OCI-LY1 (cell line): ENCODE measurements around the gene OXTR.

Experiments used
- EZH2 ChIP-seq: fragments of 200-600 bp; sonication (generic), shearing (Covaris generic); IDR thresholded peaks from 2 replicates; pipeline ENCODE4 v1.8.0; 2017; ENCODE audit warnings: borderline replicate concordance, mixed run types, mild to moderate bottlenecking, antibody characterized with exemption, low read length, moderate library complexity, mixed read lengths
- TF ChIP-seq, protein P1 (sequence below): fragments of 200-600 bp; sonication (generic), shearing (Covaris generic); IDR thresholded peaks from 2 replicates; pipeline ENCODE4 v1.5.1; 2017; ENCODE audit warnings: mild to moderate bottlenecking, antibody characterized with exemption, low read length, moderate library complexity, mixed read lengths

DNA sequence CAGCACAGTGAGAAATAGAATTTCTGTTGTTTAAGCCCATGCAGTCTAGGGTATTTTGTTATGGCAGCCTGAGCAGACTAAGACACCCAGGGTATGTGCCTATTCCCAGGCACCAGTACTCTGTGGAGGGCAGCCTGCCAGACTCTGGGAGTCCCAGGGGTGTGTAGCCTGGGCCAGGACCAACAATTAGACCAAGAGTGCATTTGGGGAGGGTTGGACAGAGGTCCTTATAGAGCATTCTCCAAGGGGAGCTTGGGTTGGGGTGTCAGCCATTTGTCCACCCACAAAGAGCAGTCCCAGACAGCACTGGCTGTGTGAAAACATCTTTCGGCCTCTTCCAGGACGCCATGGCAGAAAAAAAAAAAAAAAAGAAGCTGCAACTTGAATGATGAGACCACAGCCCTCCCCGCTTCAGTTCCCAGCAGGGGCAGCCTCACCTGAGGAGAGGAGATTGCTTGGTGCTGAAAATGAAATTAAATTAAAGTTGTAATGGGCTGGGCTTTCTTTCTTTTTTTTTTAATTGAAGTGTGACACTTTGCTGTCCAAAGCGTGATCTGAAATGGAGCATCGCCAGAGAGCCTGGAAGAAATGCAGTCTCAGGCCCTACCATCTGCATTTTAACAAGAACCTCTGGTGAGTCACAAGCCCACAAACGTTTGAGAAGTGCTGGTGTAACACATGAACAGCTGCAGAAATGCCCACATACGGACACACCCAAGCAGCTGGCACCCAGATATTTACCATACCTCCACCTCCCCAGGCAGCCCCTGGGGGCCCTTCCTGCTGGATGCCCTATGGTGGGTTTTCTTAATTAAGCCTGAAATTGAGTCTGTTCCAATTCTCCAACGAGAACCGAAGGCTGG, 57.1 kb downstream of the OXTR start:
- TF ChIP-seq, protein P1, sequence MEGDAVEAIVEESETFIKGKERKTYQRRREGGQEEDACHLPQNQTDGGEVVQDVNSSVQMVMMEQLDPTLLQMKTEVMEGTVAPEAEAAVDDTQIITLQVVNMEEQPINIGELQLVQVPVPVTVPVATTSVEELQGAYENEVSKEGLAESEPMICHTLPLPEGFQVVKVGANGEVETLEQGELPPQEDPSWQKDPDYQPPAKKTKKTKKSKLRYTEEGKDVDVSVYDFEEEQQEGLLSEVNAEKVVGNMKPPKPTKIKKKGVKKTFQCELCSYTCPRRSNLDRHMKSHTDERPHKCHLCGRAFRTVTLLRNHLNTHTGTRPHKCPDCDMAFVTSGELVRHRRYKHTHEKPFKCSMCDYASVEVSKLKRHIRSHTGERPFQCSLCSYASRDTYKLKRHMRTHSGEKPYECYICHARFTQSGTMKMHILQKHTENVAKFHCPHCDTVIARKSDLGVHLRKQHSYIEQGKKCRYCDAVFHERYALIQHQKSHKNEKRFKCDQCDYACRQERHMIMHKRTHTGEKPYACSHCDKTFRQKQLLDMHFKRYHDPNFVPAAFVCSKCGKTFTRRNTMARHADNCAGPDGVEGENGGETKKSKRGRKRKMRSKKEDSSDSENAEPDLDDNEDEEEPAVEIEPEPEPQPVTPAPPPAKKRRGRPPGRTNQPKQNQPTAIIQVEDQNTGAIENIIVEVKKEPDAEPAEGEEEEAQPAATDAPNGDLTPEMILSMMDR = no peak
- TF ChIP-seq EZH2 = no peak
